ENCODE results near the gene SNTB2. TPM values are rescaled to one million over a fixed set of nuclear protein-coding genes. Genes with fewer than 3 reads are reported as not detected.

Gene SNTB2
- total and polyA plus RNA-seq, 8 donors = 4.0 to 74.4 (median 22.1) TPM

GRCh38 chr16:69195369-69196029 is 8.5 kb downstream of the SNTB2 start:
- intact Hi-C loops (cut with DNase I; ENCODE audit: low total_unique reads) = no loop called here
- 39 to 59% (median 47%) methylated on average over 4 of the region's 4 CpGs for WGBS, 5 donors
- no peaks in the 10 kb centered on the region for H3K27me3 ChIP-seq
- H3K36me3 ChIP-seq = no peaks in the 10 kb centered on the region
- TF ChIP-seq POLR2A (IDR thresholded peaks at IDR 0.05) (no peak), CTCF (IDR thresholded peaks at IDR 0.05) (no peak), EP300 (IDR thresholded peaks at IDR 0.05) (no peak), POLR2AphosphoS5 (IDR thresholded peaks at IDR 0.05) (no peak)
- no peak for DNase-seq
- no peaks in the 10 kb centered on the region for H3K9me3 ChIP-seq
- peaks cover 34 to 85% (median 58%) of the 10 kb centered on the region in 4 donors for H3K4me1 ChIP-seq
- no peak overlapping the region for H3K27ac ChIP-seq
- H3K4me3 ChIP-seq = no peak overlapping the region

GRCh38 chr16:69197573-69197972 is 10.6 kb downstream of the SNTB2 start:
- Histone ChIP-seq H3K4me1 (peaks cover 26 to 90% (median 56%) of the 10 kb centered on the region in 4 donors), H3K9me3 (no peaks in the 10 kb centered on the region), H3K36me3 (no peaks in the 10 kb centered on the region), H3K4me3 (no peak overlapping the region), H3K27ac (no peak overlapping the region), H3K27me3 (no peaks in the 10 kb centered on the region)
- TF ChIP-seq CTCF (IDR thresholded peaks at IDR 0.05) = no peak
- no peak for TF ChIP-seq EP300 (IDR thresholded peaks at IDR 0.05)
- TF ChIP-seq POLR2A (IDR thresholded peaks at IDR 0.05) = no peak
- intact Hi-C loops (cut with DNase I; ENCODE audit: low total_unique reads) = no loop called here
- DNase-seq = no peak

- Histone ChIP-seq H3K4me1 (peaks cover 11 to 83% (median 46%) of the 10 kb centered on the region in 4 donors), H3K27ac (no peak overlapping the region), H3K36me3 (no peaks in the 10 kb centered on the region), H3K4me3 (no peak overlapping the region), H3K27me3 (no peaks in the 10 kb centered on the region), H3K9me3 (no peaks in the 10 kb centered on the region)
- intact Hi-C loops (cut with DNase I; ENCODE audit: low total_unique reads) = no loop called here
- TF ChIP-seq POLR2A (IDR thresholded peaks at IDR 0.05) = no peak
- TF ChIP-seq CTCF (IDR thresholded peaks at IDR 0.05) = no peak
- TF ChIP-seq EP300 (IDR thresholded peaks at IDR 0.05) = no peak
- TF ChIP-seq POLR2AphosphoS5 (IDR thresholded peaks at IDR 0.05) = no peak
- no peak for DNase-seq
- 90 to 98% (median 95%) methylated on average over 7 of the region's 7 CpGs for WGBS, 5 donors
Observed at GRCh38 chr16:69199382-69199781, 12.4 kb downstream of the SNTB2 start.

- 44 to 62% (median 56%) methylated on average over 2 of the region's 2 CpGs for WGBS, 5 donors
- Histone ChIP-seq H3K27me3 (no peaks in the 10 kb centered on the region), H3K27ac (peak overlapping the region in 1 of 5 donors; percentile 35), H3K9me3 (no peaks in the 10 kb centered on the region), H3K36me3 (no peaks in the 10 kb centered on the region), H3K4me1 (peaks cover 13 to 76% (median 42%) of the 10 kb centered on the region in 4 donors), H3K4me3 (no peak overlapping the region)
- intact Hi-C loops (cut with DNase I; ENCODE audit: low total_unique reads) = no loop called here
- DNase-seq = no peak
- TF ChIP-seq CTCF (IDR thresholded peaks at IDR 0.05) = no peak
- no peak for TF ChIP-seq POLR2A (IDR thresholded peaks at IDR 0.05)
Observed at GRCh38 chr16:69201291-69201690, 14.3 kb downstream of the SNTB2 start.
